ENCODE measurements around the gene MEIOSIN.
A peak's percentile ranks its signal among the peaks of the same experiment; 100 is the strongest.

Gene MEIOSIN

DNA sequence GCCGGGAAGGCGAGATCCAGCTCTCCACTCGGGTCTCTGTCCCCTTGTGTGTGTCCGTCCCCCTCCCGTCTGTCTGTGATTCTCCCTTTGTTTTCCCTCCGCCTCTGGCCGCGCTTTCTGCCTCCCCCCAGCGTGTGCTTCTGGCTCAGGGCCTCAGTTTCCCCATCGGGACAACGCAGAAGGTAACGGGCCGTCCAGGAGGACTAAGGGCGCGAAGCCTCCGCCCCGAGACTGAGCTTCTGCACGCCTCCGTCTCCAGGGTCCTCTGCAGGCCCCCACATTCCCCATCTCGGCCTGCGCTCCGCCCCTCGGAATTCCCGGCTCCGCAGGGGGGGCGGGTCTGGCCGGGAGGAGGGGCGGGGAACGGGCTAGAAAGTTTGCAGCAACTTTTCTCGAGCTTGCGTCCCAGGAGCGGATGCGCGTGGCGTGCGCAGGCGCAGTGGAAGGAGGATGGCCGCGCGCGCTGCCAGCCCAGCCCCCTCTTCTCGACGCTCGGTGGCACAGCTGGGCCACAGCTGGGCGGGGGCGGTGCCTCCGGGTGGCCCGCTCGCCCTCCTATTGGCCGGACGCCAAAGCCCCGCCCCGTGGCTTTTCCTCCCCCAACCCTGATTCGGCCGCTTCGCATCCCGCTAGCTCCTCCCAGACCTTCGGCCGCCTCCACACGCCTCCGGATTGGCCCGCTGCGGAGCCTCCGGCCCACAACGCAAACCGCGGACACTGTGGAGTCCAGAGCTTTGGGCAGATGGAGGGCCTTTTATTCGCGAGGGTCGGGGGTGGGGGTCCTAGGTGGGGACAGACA lies 35.9 kb downstream of the MEIOSIN start, which contains the start of gene SIX5:
TSS of gene SIX5 (minus strand) at position 269 of the 799 bp plus-strand sequence. CDS start 408 bp downstream, outside the sequence.
- Histone ChIP-seq H3K79me2 (ENCODE audit: low read length) (no peaks in the 10 kb centered on the region), H3K9ac (ENCODE audit: low read length) (peak within 1 kb of the TSS; percentile 93), H3K9me3 (ENCODE audit: insufficient read depth, low read length) (no peaks in the 10 kb centered on the region), H4K20me1 (ENCODE audit: insufficient read depth, low read length) (no peaks in the 10 kb centered on the region), H3K27ac (ENCODE audit: low read length) (peak within 1 kb of the TSS; percentile 72), H3K4me3 (ENCODE audit: low read length) (peak within 1 kb of the TSS; percentile 82), H3K4me1 (ENCODE audit: low read length) (peaks cover 4% of the 10 kb centered on the region; the same call in 1 of the 2 replicates), H3K4me2 (ENCODE audit: low read length) (peak within 1 kb of the TSS; percentile 89), H3K27me3 (ENCODE audit: low read depth, low read length) (no peaks in the 10 kb centered on the region), H3K36me3 (replicated peaks; ENCODE audit: low read depth, low read length) (no peaks in the 10 kb centered on the region), H2AFZ (ENCODE audit: low read depth, low read length) (peak within 1 kb of the TSS; percentile 42)
- TF ChIP-seq, protein P1, sequence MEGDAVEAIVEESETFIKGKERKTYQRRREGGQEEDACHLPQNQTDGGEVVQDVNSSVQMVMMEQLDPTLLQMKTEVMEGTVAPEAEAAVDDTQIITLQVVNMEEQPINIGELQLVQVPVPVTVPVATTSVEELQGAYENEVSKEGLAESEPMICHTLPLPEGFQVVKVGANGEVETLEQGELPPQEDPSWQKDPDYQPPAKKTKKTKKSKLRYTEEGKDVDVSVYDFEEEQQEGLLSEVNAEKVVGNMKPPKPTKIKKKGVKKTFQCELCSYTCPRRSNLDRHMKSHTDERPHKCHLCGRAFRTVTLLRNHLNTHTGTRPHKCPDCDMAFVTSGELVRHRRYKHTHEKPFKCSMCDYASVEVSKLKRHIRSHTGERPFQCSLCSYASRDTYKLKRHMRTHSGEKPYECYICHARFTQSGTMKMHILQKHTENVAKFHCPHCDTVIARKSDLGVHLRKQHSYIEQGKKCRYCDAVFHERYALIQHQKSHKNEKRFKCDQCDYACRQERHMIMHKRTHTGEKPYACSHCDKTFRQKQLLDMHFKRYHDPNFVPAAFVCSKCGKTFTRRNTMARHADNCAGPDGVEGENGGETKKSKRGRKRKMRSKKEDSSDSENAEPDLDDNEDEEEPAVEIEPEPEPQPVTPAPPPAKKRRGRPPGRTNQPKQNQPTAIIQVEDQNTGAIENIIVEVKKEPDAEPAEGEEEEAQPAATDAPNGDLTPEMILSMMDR (IDR thresholded peaks at IDR 0.05; ENCODE audit: low read depth, low read length): no peak
- no peak for TF ChIP-seq EZH2phosphoT487 (IDR thresholded peaks at IDR 0.05; ENCODE audit: low read depth)

DNA sequence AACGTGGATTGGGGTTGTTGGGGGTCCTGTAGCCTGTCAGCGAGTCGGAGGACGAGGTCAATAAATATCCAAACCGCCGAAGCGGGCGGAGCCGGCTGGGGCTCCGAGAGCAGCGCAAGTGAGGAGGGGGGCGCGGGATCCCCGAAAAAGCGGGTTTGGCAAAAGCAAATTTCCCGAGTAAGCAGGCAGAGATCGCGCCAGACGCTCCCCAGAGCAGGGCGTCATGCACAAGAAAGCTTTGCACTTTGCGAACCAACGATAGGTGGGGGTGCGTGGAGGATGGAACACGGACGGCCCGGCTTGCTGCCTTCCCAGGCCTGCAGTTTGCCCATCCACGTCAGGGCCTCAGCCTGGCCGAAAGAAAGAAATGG lies 36.6 kb downstream of the MEIOSIN start:
- Histone ChIP-seq H4K20me1 (ENCODE audit: insufficient read depth, low read length) (no peaks in the 10 kb centered on the region), H3K4me2 (ENCODE audit: low read length) (peak overlapping the region; percentile 85), H3K27ac (ENCODE audit: low read length) (peak overlapping the region; percentile 51), H3K9me3 (ENCODE audit: insufficient read depth, low read length) (no peaks in the 10 kb centered on the region), H3K4me3 (ENCODE audit: low read length) (peak overlapping the region; percentile 75), H2AFZ (ENCODE audit: low read depth, low read length) (no peak overlapping the region), H3K79me2 (ENCODE audit: low read length) (no peaks in the 10 kb centered on the region), H3K27me3 (ENCODE audit: low read depth, low read length) (no peaks in the 10 kb centered on the region), H3K36me3 (replicated peaks; ENCODE audit: low read depth, low read length) (no peaks in the 10 kb centered on the region), H3K9ac (ENCODE audit: low read length) (peak overlapping the region; percentile 48), H3K4me1 (ENCODE audit: low read length) (peaks cover 4% of the 10 kb centered on the region; the same call in 1 of the 2 replicates)
- TF ChIP-seq, protein P1 (IDR thresholded peaks at IDR 0.05; ENCODE audit: low read depth, low read length): no peak

DNA sequence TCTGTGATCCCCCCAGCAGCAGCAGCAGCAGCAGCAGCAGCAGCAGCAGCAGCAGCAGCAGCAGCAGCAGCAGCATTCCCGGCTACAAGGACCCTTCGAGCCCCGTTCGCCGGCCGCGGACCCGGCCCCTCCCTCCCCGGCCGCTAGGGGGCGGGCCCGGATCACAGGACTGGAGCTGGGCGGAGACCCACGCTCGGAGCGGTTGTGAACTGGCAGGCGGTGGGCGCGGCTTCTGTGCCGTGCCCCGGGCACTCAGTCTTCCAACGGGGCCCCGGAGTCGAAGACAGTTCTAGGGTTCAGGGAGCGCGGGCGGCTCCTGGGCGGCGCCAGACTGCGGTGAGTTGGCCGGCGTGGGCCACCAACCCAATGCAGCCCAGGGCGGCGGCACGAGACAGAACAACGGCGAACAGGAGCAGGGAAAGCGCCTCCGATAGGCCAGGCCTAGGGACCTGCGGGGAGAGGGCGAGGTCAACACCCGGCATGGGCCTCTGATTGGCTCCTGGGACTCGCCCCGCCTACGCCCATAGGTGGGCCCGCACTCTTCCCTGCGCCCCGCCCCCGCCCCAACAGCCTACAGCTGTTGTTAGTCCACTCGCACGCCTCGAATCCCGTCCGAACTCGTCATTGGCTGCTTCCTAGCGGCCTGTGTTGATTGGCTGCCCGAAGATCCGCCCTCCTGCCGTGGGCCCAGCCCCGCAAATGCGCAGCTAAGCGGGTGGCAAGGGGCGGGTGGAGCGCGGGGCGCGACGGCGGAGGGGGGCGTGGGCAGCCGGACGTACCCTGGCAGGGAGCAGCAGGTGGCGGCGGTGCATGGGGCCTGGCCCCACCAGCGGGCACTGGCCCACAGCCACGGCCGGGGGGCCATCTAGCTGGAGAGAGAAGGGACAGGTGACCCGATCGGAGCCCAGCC lies 37.2 kb downstream of the MEIOSIN start:
- TF ChIP-seq, protein P1 (IDR thresholded peaks at IDR 0.05; ENCODE audit: low read depth, low read length): peak; percentile 93
- TF ChIP-seq EZH2phosphoT487 (IDR thresholded peaks at IDR 0.05; ENCODE audit: low read depth): no peak
- Histone ChIP-seq H2AFZ (ENCODE audit: low read depth, low read length) (no peak overlapping the region; the same call in 1 of the 2 replicates), H3K79me2 (ENCODE audit: low read length) (no peaks in the 10 kb centered on the region), H3K4me3 (ENCODE audit: low read length) (peak overlapping the region; percentile 75), H3K27me3 (ENCODE audit: low read depth, low read length) (no peaks in the 10 kb centered on the region), H3K4me1 (ENCODE audit: low read length) (peaks cover 4% of the 10 kb centered on the region; the same call in 1 of the 2 replicates), H3K9me3 (ENCODE audit: insufficient read depth, low read length) (no peaks in the 10 kb centered on the region), H3K9ac (ENCODE audit: low read length) (peak overlapping the region; percentile 48), H3K36me3 (replicated peaks; ENCODE audit: low read depth, low read length) (no peaks in the 10 kb centered on the region), H4K20me1 (ENCODE audit: insufficient read depth, low read length) (no peaks in the 10 kb centered on the region), H3K4me2 (ENCODE audit: low read length) (peak overlapping the region; percentile 85), H3K27ac (ENCODE audit: low read length) (peak overlapping the region; percentile 51)
